ENCODE results near the gene HERC5. TPM values are rescaled to one million over a fixed set of nuclear protein-coding genes. Genes with fewer than 3 reads are reported as not detected.
"Not testable (repeated sequence)": the region's sequence is repeated elsewhere in the genome, so short reads cannot be mapped to it uniquely, and the experiment has no call there.

Gene HERC5
- total and polyA plus RNA-seq, 2 experiments from 2014 or later = 0.10 to 0.32 TPM

DNA sequence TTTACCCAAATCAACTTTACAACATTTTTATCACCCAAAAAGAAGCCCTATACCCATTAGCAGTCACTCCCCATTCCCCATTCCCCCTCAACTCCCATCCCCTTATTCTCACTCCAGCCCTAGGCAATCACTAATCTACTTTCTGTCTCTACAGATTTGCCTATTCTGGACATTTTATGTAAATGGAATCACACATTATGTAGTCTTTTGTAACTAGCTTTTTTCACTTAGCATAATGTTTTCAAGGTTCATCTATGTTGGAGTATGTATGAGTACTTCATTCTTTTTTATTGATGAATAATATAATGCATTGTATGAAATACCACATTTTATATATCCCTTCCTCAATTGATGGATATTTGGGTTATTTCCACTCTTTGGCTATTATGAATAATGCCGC is 36.1 kb upstream of the HERC5 start:
- H3F3A ChIP-seq (ENCODE audit: insufficient read depth) = no peaks in the 10 kb centered on the region
- no peak for DNase-seq
- no peaks in the 10 kb centered on the region for H3K79me2 ChIP-seq (ENCODE audit: insufficient read depth)
- H3K27me3 ChIP-seq (replicated peaks; ENCODE audit: insufficient read depth) = no peaks in the 10 kb centered on the region
- TF ChIP-seq EZH2phosphoT487 (IDR thresholded peaks at IDR 0.05; ENCODE audit: insufficient read depth, low read depth) = no peak
- TF ChIP-seq EZH2 (IDR thresholded peaks at IDR 0.05; ENCODE audit: insufficient read depth, poor library complexity, severe bottlenecking) = no peak
- in situ Hi-C loops (cut with MboI) = no loop called here
- no peaks in the 10 kb centered on the region for H3K4me1 ChIP-seq (ENCODE audit: insufficient read depth)
- H3K9ac ChIP-seq = no peak overlapping the region
- no peak overlapping the region for H2AFZ ChIP-seq
- WGBS, 2 experiments (ENCODE audit: low coverage in 1 of 2, low lambda C conversion rate in 2 of 2, missing lambda C conversion rate in 2 of 2) = 93 to 98% methylated on average over 1 of the region's 1 CpG
- no peak overlapping the region for H3K27ac ChIP-seq
- H3K36me3 ChIP-seq (ENCODE audit: low read depth) = no peaks in the 10 kb centered on the region
- no peak overlapping the region for H3K4me3 ChIP-seq
- H3K4me2 ChIP-seq (ENCODE audit: unreplicated experiment) = no peak overlapping the region
- no peaks in the 10 kb centered on the region for H3K9me3 ChIP-seq (ENCODE audit: low read depth)
- H4K20me1 ChIP-seq (ENCODE audit: insufficient read depth) = no peaks in the 10 kb centered on the region
- no peaks in the 10 kb centered on the region for H3K9me2 ChIP-seq (ENCODE audit: insufficient read depth)

DNA sequence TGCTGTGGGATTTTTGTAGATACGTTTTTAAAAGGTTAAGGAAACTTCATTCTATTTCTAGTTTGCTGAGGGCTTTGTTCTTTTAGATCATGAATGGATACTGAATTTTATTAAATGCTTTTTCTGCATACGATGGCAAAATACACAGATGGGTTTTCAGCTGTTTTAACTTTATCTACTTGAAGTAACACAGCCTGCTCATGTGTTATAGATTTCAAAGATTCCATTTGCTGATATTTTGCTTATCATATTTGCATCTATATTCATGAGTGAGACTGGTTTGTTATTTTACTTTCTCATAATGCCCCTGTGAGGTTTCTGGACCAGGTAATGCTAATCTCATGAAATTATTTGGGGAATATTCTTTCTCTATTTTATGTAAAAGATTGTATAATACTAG is 34.5 kb upstream of the HERC5 start:
- Histone ChIP-seq H3K79me2 (ENCODE audit: insufficient read depth) (no peaks in the 10 kb centered on the region), H3F3A (ENCODE audit: insufficient read depth) (no peaks in the 10 kb centered on the region), H3K9ac (no peak overlapping the region), H2AFZ (no peak overlapping the region), H3K27ac (no peak overlapping the region), H3K4me2 (ENCODE audit: unreplicated experiment) (no peak overlapping the region), H3K9me2 (ENCODE audit: insufficient read depth) (no peaks in the 10 kb centered on the region), H3K36me3 (ENCODE audit: low read depth) (no peaks in the 10 kb centered on the region), H3K27me3 (replicated peaks; ENCODE audit: insufficient read depth) (no peaks in the 10 kb centered on the region), H3K9me3 (ENCODE audit: low read depth) (no peaks in the 10 kb centered on the region), H3K4me3 (no peak overlapping the region), H4K20me1 (ENCODE audit: insufficient read depth) (no peaks in the 10 kb centered on the region), H3K4me1 (ENCODE audit: insufficient read depth) (no peaks in the 10 kb centered on the region)
- TF ChIP-seq EZH2 (IDR thresholded peaks at IDR 0.05; ENCODE audit: insufficient read depth, poor library complexity, severe bottlenecking) (no peak), EZH2phosphoT487 (IDR thresholded peaks at IDR 0.05; ENCODE audit: insufficient read depth, low read depth) (no peak)
- no peak for DNase-seq
- in situ Hi-C loops (cut with MboI) = no loop called here
- 47 to 54% methylated on average over 2 of the region's 2 CpGs for WGBS, 2 experiments (ENCODE audit: low coverage in 1 of 2, low lambda C conversion rate in 2 of 2, missing lambda C conversion rate in 2 of 2)

DNA sequence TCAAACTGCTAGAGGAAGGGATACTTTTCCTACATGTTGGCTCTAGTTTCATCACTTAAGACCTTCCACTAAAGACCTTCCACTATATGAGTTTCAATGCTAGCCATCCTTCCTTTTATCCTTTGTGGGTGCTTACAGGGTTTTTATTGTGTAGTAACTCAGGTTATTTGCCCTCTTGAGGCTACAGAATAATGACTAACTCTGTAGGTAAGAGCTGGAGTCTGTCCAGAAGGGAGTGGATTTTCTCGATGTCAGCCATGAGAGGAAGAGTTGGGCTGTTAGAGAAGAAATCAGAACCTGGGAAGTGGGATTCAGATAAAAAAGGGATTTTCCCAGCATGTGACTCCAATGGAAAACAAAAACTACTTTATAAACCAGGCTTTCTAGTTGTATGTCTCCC is 27.5 kb upstream of the HERC5 start:
- in situ Hi-C loops (cut with MboI) = no loop called here
- no peaks in the 10 kb centered on the region for H3F3A ChIP-seq (ENCODE audit: insufficient read depth)
- H3K9me2 ChIP-seq (ENCODE audit: insufficient read depth) = no peaks in the 10 kb centered on the region
- no peaks in the 10 kb centered on the region for H4K20me1 ChIP-seq (ENCODE audit: insufficient read depth)
- H3K79me2 ChIP-seq (ENCODE audit: insufficient read depth) = no peaks in the 10 kb centered on the region
- no peak overlapping the region for H3K4me3 ChIP-seq
- no peak for DNase-seq
- H3K4me1 ChIP-seq (ENCODE audit: insufficient read depth) = no peaks in the 10 kb centered on the region
- no peak overlapping the region for H3K9ac ChIP-seq
- WGBS, 2 experiments (ENCODE audit: low coverage in 1 of 2, low lambda C conversion rate in 2 of 2, missing lambda C conversion rate in 2 of 2) = 97 to 100% methylated on average over 1 of the region's 1 CpG
- H3K9me3 ChIP-seq (ENCODE audit: low read depth) = no peaks in the 10 kb centered on the region
- H3K36me3 ChIP-seq (ENCODE audit: low read depth) = no peaks in the 10 kb centered on the region
- no peak overlapping the region for H3K4me2 ChIP-seq (ENCODE audit: unreplicated experiment)
- H3K27me3 ChIP-seq (replicated peaks; ENCODE audit: insufficient read depth) = no peaks in the 10 kb centered on the region
- no peak overlapping the region for H3K27ac ChIP-seq
- H2AFZ ChIP-seq = no peak overlapping the region
- TF ChIP-seq EZH2 (IDR thresholded peaks at IDR 0.05; ENCODE audit: insufficient read depth, poor library complexity, severe bottlenecking) = no peak
- TF ChIP-seq EZH2phosphoT487 (IDR thresholded peaks at IDR 0.05; ENCODE audit: insufficient read depth, low read depth) = no peak

DNA sequence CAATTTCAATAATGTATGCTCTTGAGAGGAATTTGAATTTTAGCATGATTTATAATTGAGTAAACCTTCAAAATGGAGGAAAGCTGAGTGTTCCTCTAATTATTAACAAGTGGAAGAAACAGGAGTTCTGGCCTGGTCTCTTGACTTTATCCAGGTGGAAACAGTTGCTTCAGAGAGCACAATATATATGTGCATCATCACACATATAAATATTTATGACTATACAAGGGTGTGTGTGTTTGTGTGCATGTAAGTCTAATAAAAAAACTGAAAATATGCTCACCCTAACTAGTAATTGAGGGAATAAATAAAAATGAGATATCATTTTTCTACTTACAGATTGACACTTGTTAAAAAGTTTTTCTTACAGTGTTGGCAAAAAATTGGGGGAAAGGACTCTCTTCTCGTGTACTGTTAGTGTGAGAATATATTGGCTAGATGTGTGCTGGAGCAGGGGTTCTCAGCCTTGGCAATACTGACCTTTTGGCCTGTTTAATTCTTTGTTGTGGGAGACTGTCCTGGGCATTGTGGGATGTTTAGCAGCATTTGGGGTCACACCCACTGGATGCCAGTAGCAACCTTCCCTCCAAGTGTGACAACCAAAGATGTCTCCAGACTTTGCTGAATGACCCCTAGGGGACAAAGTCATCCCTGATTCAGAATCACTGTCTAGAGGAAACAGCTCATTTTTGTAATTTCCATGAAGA is 20.8 kb upstream of the HERC5 start:
- no peak for DNase-seq
- Histone ChIP-seq H3K79me2 (ENCODE audit: insufficient read depth) (no peaks in the 10 kb centered on the region), H3F3A (ENCODE audit: insufficient read depth) (no peaks in the 10 kb centered on the region), H3K9ac (no peak overlapping the region), H3K27me3 (replicated peaks; ENCODE audit: insufficient read depth) (no peaks in the 10 kb centered on the region), H2AFZ (no peak overlapping the region), H3K4me1 (ENCODE audit: insufficient read depth) (no peaks in the 10 kb centered on the region), H3K4me3 (no peak overlapping the region), H3K9me3 (ENCODE audit: low read depth) (no peaks in the 10 kb centered on the region), H3K9me2 (ENCODE audit: insufficient read depth) (no peaks in the 10 kb centered on the region), H3K27ac (no peak overlapping the region), H3K4me2 (ENCODE audit: unreplicated experiment) (no peak overlapping the region), H3K36me3 (ENCODE audit: low read depth) (no peaks in the 10 kb centered on the region), H4K20me1 (ENCODE audit: insufficient read depth) (no peaks in the 10 kb centered on the region)
- in situ Hi-C loops (cut with MboI) = no loop called here
- TF ChIP-seq EZH2 (IDR thresholded peaks at IDR 0.05; ENCODE audit: insufficient read depth, poor library complexity, severe bottlenecking) (no peak), EZH2phosphoT487 (IDR thresholded peaks at IDR 0.05; ENCODE audit: insufficient read depth, low read depth) (no peak)
- WGBS, 2 experiments (ENCODE audit: low coverage in 1 of 2, low lambda C conversion rate in 2 of 2, missing lambda C conversion rate in 2 of 2) = 42 to 83% methylated on average over 1 of the region's 1 CpG

DNA sequence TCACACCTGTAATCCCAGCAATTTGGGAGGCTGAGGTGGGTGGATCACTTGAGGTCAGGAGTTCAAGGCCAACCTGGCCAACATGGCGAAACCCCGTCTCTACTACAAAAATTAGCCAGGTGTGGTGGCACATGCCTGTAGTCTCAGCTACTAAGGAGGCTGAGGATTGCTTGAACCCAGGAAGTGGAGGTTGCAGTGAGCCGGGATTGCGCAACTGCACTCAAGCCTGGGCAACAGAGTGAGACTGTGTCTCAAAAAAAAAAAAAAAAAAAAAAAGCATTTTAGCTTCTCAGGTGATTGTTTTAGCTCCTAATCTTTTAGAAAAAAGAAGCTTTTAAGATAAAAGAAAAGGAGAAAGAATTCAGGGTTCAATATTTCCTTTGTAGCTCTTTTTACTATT is 19.0 kb upstream of the HERC5 start:
- H3K27me3 ChIP-seq (replicated peaks; ENCODE audit: insufficient read depth); H3K36me3 ChIP-seq (ENCODE audit: low read depth); H3K9ac ChIP-seq; H3F3A ChIP-seq (ENCODE audit: insufficient read depth); DNase-seq; in situ Hi-C loops (cut with MboI); H4K20me1 ChIP-seq (ENCODE audit: insufficient read depth); H3K9me2 ChIP-seq (ENCODE audit: insufficient read depth); H3K4me3 ChIP-seq; H2AFZ ChIP-seq; H3K27ac ChIP-seq; H3K4me2 ChIP-seq (ENCODE audit: unreplicated experiment); H3K79me2 ChIP-seq (ENCODE audit: insufficient read depth); H3K9me3 ChIP-seq (ENCODE audit: low read depth); H3K4me1 ChIP-seq (ENCODE audit: insufficient read depth): not testable (repeated sequence)
- 91 to 96% methylated on average over 4 of the region's 4 CpGs for WGBS, 2 experiments (ENCODE audit: low coverage in 1 of 2, low lambda C conversion rate in 2 of 2, missing lambda C conversion rate in 2 of 2)
